K562 (cell line): ENCODE data around the gene FAM222A. TPM values are rescaled to one million over a fixed set of nuclear protein-coding genes. Genes with fewer than 3 reads are reported as not detected.
A peak's percentile ranks its signal among the peaks of the same experiment; 100 is the strongest.

Experiments
- CBFA2T3 ChIP-seq: fragments of 450-650 bp; IDR thresholded peaks from 2 replicates; pipeline ENCODE4 v1.6.1; 2017
- CBX5 ChIP-seq: IDR thresholded peaks from 2 replicates; pipeline ENCODE4 v1.6.1; 2014; ENCODE audit warnings: low read depth, borderline replicate concordance
- DIDO1 ChIP-seq: fragments of 450-650 bp; IDR thresholded peaks from 2 replicates; pipeline ENCODE4 v1.6.1; 2016; ENCODE audit warnings: low read depth, missing biosample characterization, missing genetic modification characterization
- HDAC6 ChIP-seq: IDR thresholded peaks from 2 replicates; pipeline ENCODE4 v1.6.1; 2012; ENCODE audit warnings: low read depth, mild to moderate bottlenecking, control low read depth, inconsistent platforms, low read length, moderate library complexity
- HNRNPK ChIP-seq: fragments of 200-400 bp; formaldehyde crosslinking; IDR thresholded peaks from one replicate; pipeline ENCODE4 v1.6.1; 2018; ENCODE audit warnings: mild to moderate bottlenecking, low read depth, low read length; ENCODE audit not compliant: poor library complexity, severe bottlenecking
- HSF4 ChIP-seq: fragments of 250-450 bp; sonication (Bioruptor Pico); IDR thresholded peaks from 2 replicates; pipeline ENCODE4 v2.1.2; 2022; ENCODE audit warnings: mild to moderate bottlenecking, moderate library complexity, borderline replicate concordance
- KAT2B ChIP-seq: IDR thresholded peaks from one replicate; pipeline ENCODE4 v1.6.1; 2012; ENCODE audit warnings: low read depth, mild to moderate bottlenecking, control low read depth, inconsistent platforms, low read length, moderate library complexity
- MAFF ChIP-seq: IDR thresholded peaks from 2 replicates; pipeline ENCODE4 v1.6.1; 2012; ENCODE audit warnings: low read length, improper control_type of control experiment
- MTF1 ChIP-seq: fragments of 250-450 bp; sonication (Bioruptor Pico); IDR thresholded peaks from 2 replicates; pipeline ENCODE4 v1.9.0; 2021; ENCODE audit warnings: moderate library complexity, mild to moderate bottlenecking, inconsistent platforms, borderline replicate concordance
- NFATC3 ChIP-seq: fragments of 450-650 bp; IDR thresholded peaks from 2 replicates; pipeline ENCODE4 v1.6.1; 2017; ENCODE audit warnings: mild to moderate bottlenecking
- NFE2L1 ChIP-seq: fragments of 450-650 bp; IDR thresholded peaks from 2 replicates; pipeline ENCODE4 v1.6.1; 2016; ENCODE audit warnings: missing genetic modification characterization, low read depth, mild to moderate bottlenecking, missing compliant biosample characterization, moderate library complexity, borderline replicate concordance
- RBM22 ChIP-seq: fragments of 200-400 bp; formaldehyde crosslinking; IDR thresholded peaks from 2 replicates; pipeline ENCODE4 v1.6.1; 2018; ENCODE audit warnings: low read length, low read depth; ENCODE audit not compliant: poor library complexity, severe bottlenecking
- SAFB2 ChIP-seq: fragments of 200-400 bp; formaldehyde crosslinking; IDR thresholded peaks from 2 replicates; pipeline ENCODE4 v1.6.1; 2018; ENCODE audit warnings: borderline replicate concordance, low read length, low read depth, moderate library complexity; ENCODE audit not compliant: severe bottlenecking
- SAP30 ChIP-seq: fragments of 200-600 bp; sonication (generic); IDR thresholded peaks from 2 replicates; pipeline ENCODE4 v1.6.1; 2012; ENCODE audit warnings: borderline replicate concordance, low read depth, mild to moderate bottlenecking, moderate library complexity, low read length, control low read depth, inconsistent platforms; ENCODE audit not compliant: insufficient read depth, poor library complexity, severe bottlenecking
- TCF3 ChIP-seq: sonication (generic); formaldehyde crosslinking; IDR thresholded peaks from 2 replicates; pipeline ENCODE4 v1.4.0; 2020; ENCODE audit warnings: mild to moderate bottlenecking, missing genetic modification reagents
- TSC22D4 ChIP-seq: fragments of 450-650 bp; IDR thresholded peaks from 2 replicates; pipeline ENCODE4 v1.6.1; 2016; ENCODE audit warnings: missing genetic modification characterization, missing biosample characterization, control low read depth
- ZFP36 ChIP-seq: fragments of 150-350 bp; IDR thresholded peaks from 2 replicates; pipeline ENCODE4 v1.6.1; 2018; ENCODE audit warnings: low read length, low read depth; ENCODE audit not compliant: partially characterized antibody
- ZKSCAN8 ChIP-seq: fragments of 200-800 bp; sonication (Bioruptor generic); IDR thresholded peaks from 2 replicates; pipeline ENCODE4 v1.6.1; 2016; ENCODE audit warnings: missing genetic modification characterization, missing compliant biosample characterization
- ZNF12 ChIP-seq: sonication (generic); formaldehyde crosslinking; IDR thresholded peaks from 2 replicates; pipeline ENCODE4 v1.4.0; 2020; ENCODE audit warnings: mild to moderate bottlenecking, missing genetic modification reagents
- ZNF133 ChIP-seq: fragments of 250-450 bp; sonication (Bioruptor Pico); IDR thresholded peaks from 2 replicates; pipeline ENCODE4 v1.4.0; 2020; ENCODE audit warnings: mild to moderate bottlenecking
- ZNF212 ChIP-seq: fragments of 450-650 bp; formaldehyde crosslinking; IDR thresholded peaks from 2 replicates; pipeline ENCODE4 v1.4.0; 2020; ENCODE audit warnings: mild to moderate bottlenecking
- ZNF24 ChIP-seq: fragments of 450-650 bp; IDR thresholded peaks from 2 replicates; pipeline ENCODE4 v1.6.1; 2016
- ZNF354B ChIP-seq: fragments of 250-450 bp; sonication (Bioruptor Pico); IDR thresholded peaks from 2 replicates; pipeline ENCODE4 v1.4.0; 2020
- ZNF668 ChIP-seq: fragments of 250-450 bp; sonication (Bioruptor Pico); IDR thresholded peaks from 2 replicates; pipeline ENCODE4 v1.8.0; 2022; ENCODE audit warnings: mild to moderate bottlenecking, inconsistent platforms
- polyA plus RNA-seq, 8 experiments: library from polyadenylated mRNA; depleted of rRNA in 4 of 8; stranded (reverse) in 5 of 8; unstranded in 3 of 8; fragments of >200 nt; fragmentation: Nextera tagmentation in 2 of 8; fragmentation: Illumina TruSeq in 1 of 8; extraction: Ambion mirVana in 2 of 8; extraction: Trizol in 1 of 8; gene quantifications; 2 replicates each; pipeline versions ENCODE4 v1.2.1 to v1.2.3, GENCODE V29; 2011 to 2014; ENCODE audit warnings: inconsistent platforms in 1 of 8, missing spikeins in 1 of 8
- total RNA-seq, 7 experiments: library from RNA; depleted of rRNA in 6 of 7; stranded (reverse); fragments of >200 nt in 6 of 7; fragmentation: Illumina TruSeq in 2 of 7; extraction: Trizol in 2 of 7; gene quantifications; 2 replicates each; pipeline versions ENCODE4 v1.2.1 to v1.2.3, GENCODE V29; 2011 to 2021; ENCODE audit warnings: low replicate concordance in 1 of 7

FAM222A gene
- total and polyA plus RNA-seq, 9 of the 15 experiments (the other 6 are each of a cell fraction or from before 2014, with no cell fraction given) = 0.03 to 0.36 (median 0.12) TPM; not detected in 1

DNA sequence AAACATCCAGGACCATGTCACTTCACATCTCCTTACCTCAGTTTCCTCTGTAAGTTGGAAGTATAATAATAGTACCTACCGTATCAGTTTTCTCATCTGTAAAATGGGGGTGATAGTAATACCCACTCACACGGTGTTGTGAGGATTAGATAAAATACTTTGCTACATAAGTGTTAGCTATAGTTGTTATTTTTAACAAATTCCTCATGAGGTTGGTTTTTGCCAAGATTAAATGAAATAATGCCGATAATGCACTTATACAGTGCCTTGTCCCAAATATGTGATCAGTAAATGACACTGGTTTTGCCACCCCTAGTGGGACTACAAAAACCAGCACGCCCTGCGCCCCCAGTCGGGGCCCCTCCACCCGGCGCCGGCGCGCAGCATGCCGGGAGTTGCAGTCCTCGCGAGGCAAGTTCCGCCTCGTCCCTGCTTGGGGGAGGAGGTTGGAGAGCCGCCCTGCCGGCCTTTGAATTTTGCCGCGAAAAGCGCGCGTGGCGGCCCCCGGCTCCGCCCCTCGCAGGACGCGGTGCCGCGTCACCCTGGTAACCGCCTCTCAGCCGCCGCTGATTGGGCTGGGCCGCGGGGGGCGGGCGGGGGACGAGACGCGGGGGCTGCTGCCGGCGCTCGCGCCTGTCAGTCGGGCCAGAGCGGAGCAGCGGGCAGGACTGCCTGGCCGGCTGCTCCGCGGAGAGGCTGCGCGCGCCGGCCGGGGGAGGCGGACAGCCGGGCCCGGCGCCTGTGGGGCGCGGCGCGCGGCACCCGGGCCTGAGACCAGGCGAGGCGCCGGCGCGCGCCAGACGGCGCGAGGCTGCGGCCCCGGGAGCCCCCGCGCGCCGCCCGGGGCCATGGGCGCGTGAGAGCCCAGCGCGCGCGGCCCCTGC lies at the start of gene FAM222A (continued):
- no peak for TF ChIP-seq TSC22D4
- TF ChIP-seq TCF3 (CRISPR knock-in tag) = no peak
- TF ChIP-seq ZNF24 = no peak
- peak; percentile 3 for TF ChIP-seq ZFP36
- no peak for TF ChIP-seq ZNF668 (CRISPR knock-in tag)
- no peak for TF ChIP-seq HDAC6
- TF ChIP-seq ZNF12 (CRISPR knock-in tag) = no peak
- TF ChIP-seq ZNF133 (CRISPR knock-in tag) = no peak
- TF ChIP-seq HNRNPK = no peak
- no peak for TF ChIP-seq DIDO1 (tag)
- no peak for TF ChIP-seq SAFB2
- no peak for TF ChIP-seq RBM22
- no peak for TF ChIP-seq HSF4 (CRISPR knock-in tag)
- TF ChIP-seq ZNF212 (CRISPR knock-in tag) = no peak
- TF ChIP-seq MTF1 (CRISPR knock-in tag) = no peak
- no peak for TF ChIP-seq MAFF
- TF ChIP-seq KAT2B = no peak
- TF ChIP-seq SAP30 = peak; percentile 90
- no peak for TF ChIP-seq NFE2L1 (tag)
- TF ChIP-seq ZKSCAN8 (CRISPR knock-in tag) = no peak
- TF ChIP-seq NFATC3 = no peak
- no peak for TF ChIP-seq CBX5
- TF ChIP-seq ZNF354B (CRISPR knock-in tag) = 0 out of 2 replicates have a peak, but pooled peaks have one; percentile 28
- no peak for TF ChIP-seq CBFA2T3
